GM12878 (cell line): ENCODE results near the gene IL10. TPM values are rescaled to one million over a fixed set of nuclear protein-coding genes. Genes with fewer than 3 reads are reported as not detected.

Experiments used
- ATAC-seq: fragments of 200-7000 bp; cut with Tn5 transposase; 3 replicates; pipeline ENCODE4 v1.9.1; 2020; ENCODE audit warnings: mild to moderate bottlenecking, moderate library complexity
- BruUV-seq: library from RNA; stranded (reverse); fragments of 400-500 nt; replicated peaks from 2 replicates; lab custom pipeline; 2021; lab: Mats Ljungman, UMichigan
- CTCF ChIA-PET: fragments of 300-600 bp; sonication (Branson Sonifier 250); formaldehyde crosslinking; extraction: SDS; loops from one replicate; lab custom pipeline; 2021; ENCODE audit warnings: inconsistent platforms; lab: Yijun Ruan, JAX
- POLR2A ChIA-PET: fragments of 350-600 bp; formaldehyde crosslinking; extraction: SDS; loops from one replicate; lab custom pipeline; 2021; ENCODE audit warnings: inconsistent platforms; lab: Charles Lee
- RAD21 ChIA-PET: fragments of 300-600 bp; sonication (Branson Sonifier 250); formaldehyde crosslinking; loops from one replicate; lab custom pipeline; 2023; ENCODE audit warnings: antibody characterized with exemption; ENCODE audit not compliant: unreplicated experiment; lab: Charles Lee
- SMC1A ChIA-PET: fragments of 300-600 bp; sonication (Branson Sonifier 250); formaldehyde crosslinking; loops from one replicate; lab custom pipeline; 2023; ENCODE audit not compliant: unreplicated experiment, uncharacterized antibody; lab: Charles Lee
- DNase-seq: peaks from one replicate; pipeline ENCODE4 v3.0.0-alpha.2; 2011; ENCODE audit warnings: low read depth, low spot score
- FAIRE-seq: peaks from 3 replicates; lab custom pipeline; 2011; peaks lifted over from hg19 to GRCh38; lab: Jason Lieb, UNC
- H2AFZ ChIP-seq: 2 replicates; pipeline ENCODE4 v1.6.0; 2011; ENCODE audit warnings: low read depth, low read length, control low read depth; ENCODE audit not compliant: control insufficient read depth
- H3K27ac ChIP-seq: 2 replicates; pipeline ENCODE4 v1.5.1; 2011; ENCODE audit warnings: control low read depth; ENCODE audit not compliant: control insufficient read depth, insufficient read depth
- H3K27me3 ChIP-seq, 2 experiments: replicated peaks in 1 of 2; 2 replicates each; pipeline versions ENCODE4 v1.6.0 to v1.6.1; 2011; ENCODE audit warnings: low read length in 1 of 2; ENCODE audit not compliant: control insufficient read depth in 2 of 2, insufficient read depth in 2 of 2
- H3K36me3 ChIP-seq, 2 experiments: 2 replicates each; pipeline ENCODE4 v1.5.1; 2011; ENCODE audit warnings: low read length in 1 of 2; ENCODE audit not compliant: control insufficient read depth in 2 of 2, insufficient read depth in 2 of 2
- H3K4me1 ChIP-seq: 2 replicates; pipeline ENCODE4 v1.6.1; 2011; ENCODE audit warnings: mild to moderate bottlenecking, low read length, moderate library complexity, mixed read lengths; ENCODE audit not compliant: control insufficient read depth, insufficient read depth
- H3K4me2 ChIP-seq: 2 replicates; pipeline ENCODE4 v1.6.0; 2011; ENCODE audit warnings: control low read depth; ENCODE audit not compliant: control insufficient read depth, insufficient read depth
- H3K4me3 ChIP-seq: fragments of 200-600 bp; sonication (generic); 2 replicates; pipeline ENCODE4 v1.5.1; 2016
- H3K79me2 ChIP-seq: 2 replicates; pipeline ENCODE4 v1.6.0; 2011; ENCODE audit warnings: low read length; ENCODE audit not compliant: control insufficient read depth, insufficient read depth
- H3K9ac ChIP-seq: 2 replicates; pipeline ENCODE4 v1.8.0; 2011; ENCODE audit warnings: low read length, control low read depth, mixed read lengths; ENCODE audit not compliant: control insufficient read depth, insufficient read depth
- H3K9me3 ChIP-seq: replicated peaks from 3 replicates; pipeline ENCODE4 v1.5.1; 2011; ENCODE audit warnings: mild to moderate bottlenecking, low read length; ENCODE audit not compliant: control insufficient read depth, insufficient read depth
- H4K20me1 ChIP-seq: 2 replicates; pipeline ENCODE4 v1.6.0; 2011; ENCODE audit not compliant: control insufficient read depth, insufficient read depth
- CEBPB ChIP-seq, 2 experiments: fragments of 150-350 bp in 1 of 2; IDR thresholded peaks; 2 replicates each; pipeline ENCODE4 v1.6.1; 2012 to 2014; ENCODE audit warnings: low read depth in 2 of 2, low read length in 2 of 2, borderline replicate concordance in 1 of 2, inconsistent platforms in 1 of 2
- CHD2 ChIP-seq: IDR thresholded peaks from 2 replicates; pipeline ENCODE4 v1.6.1; 2011; ENCODE audit warnings: low read depth, low read length, improper control_type of control experiment, borderline replicate concordance
- CREB1 ChIP-seq: IDR thresholded peaks from 2 replicates; pipeline ENCODE4 v1.6.1; 2012; ENCODE audit warnings: low read depth, mild to moderate bottlenecking, inconsistent platforms
- ETV6 ChIP-seq, 2 experiments: fragments of 450-650 bp in 1 of 2; IDR thresholded peaks in 1 of 2; conservative IDR thresholded peaks in 1 of 2; 2 replicates each; pipeline ENCODE4 v1.6.1; 2014; ENCODE audit warnings: antibody characterized with exemption in 1 of 2, borderline replicate concordance in 1 of 2, low read depth in 1 of 2, mild to moderate bottlenecking in 1 of 2, moderate library complexity in 1 of 2
- FOXM1 ChIP-seq: IDR thresholded peaks from 2 replicates; pipeline ENCODE4 v1.6.1; 2012; ENCODE audit warnings: low read depth, mild to moderate bottlenecking, inconsistent platforms, low read length, moderate library complexity
- HDAC2 ChIP-seq: fragments of 200-600 bp; sonication (generic); IDR thresholded peaks from 2 replicates; pipeline ENCODE4 v1.6.1; 2017
- IKZF2 ChIP-seq, 2 experiments: fragments of 450-650 bp; IDR thresholded peaks; 2 replicates each; pipeline ENCODE4 v1.6.1; 2017; ENCODE audit warnings: mild to moderate bottlenecking in 2 of 2, moderate library complexity in 2 of 2
- NFYA ChIP-seq: IDR thresholded peaks from 2 replicates; pipeline ENCODE4 v1.6.1; 2011; ENCODE audit warnings: low read depth, mild to moderate bottlenecking, low read length, improper control_type of control experiment, borderline replicate concordance
- PAX5 ChIP-seq: IDR thresholded peaks from 2 replicates; pipeline ENCODE4 v1.6.1; 2011; ENCODE audit warnings: low read depth, low read length, borderline replicate concordance
- RUNX3 ChIP-seq: IDR thresholded peaks from 2 replicates; pipeline ENCODE4 v1.6.1; 2012; ENCODE audit warnings: low read length, inconsistent platforms
- SMARCA5 ChIP-seq: fragments of 450-650 bp; IDR thresholded peaks from 2 replicates; pipeline ENCODE4 v1.6.1; 2017; ENCODE audit warnings: mild to moderate bottlenecking
- SMC3 ChIP-seq: IDR thresholded peaks from 2 replicates; pipeline ENCODE4 v1.6.1; 2011; ENCODE audit warnings: low read length, improper control_type of control experiment, borderline replicate concordance
- ZNF24 ChIP-seq: fragments of 450-650 bp; IDR thresholded peaks from 2 replicates; pipeline ENCODE4 v1.6.1; 2017; ENCODE audit warnings: antibody characterized with exemption, mild to moderate bottlenecking
- ZNF384 ChIP-seq: IDR thresholded peaks from 2 replicates; pipeline ENCODE4 v1.6.1; 2012; ENCODE audit warnings: low read depth, mild to moderate bottlenecking, low read length, improper control_type of control experiment, borderline replicate concordance
- WGBS: methylation state at CpG from one replicate; pipeline ENCODE4 v1.1.6; 2016; ENCODE audit warnings: low lambda C conversion rate; ENCODE audit not compliant: insufficient replicate concordance, insufficient coverage; ENCODE audit errors: missing lambda C conversion rate; 5-methylcytosine and 5-hydroxymethylcytosine counted together
- in situ Hi-C: fragments of 300-500 bp; cut with MboI; formaldehyde crosslinking; loops from 9 replicates; pipeline ENCODE4 v1.14.3; 2018; ENCODE audit warnings: mixed read lengths
- intact Hi-C: fragments of 100-400 bp; cut with micrococcal nuclease; formaldehyde crosslinking; loops from one replicate; pipeline ENCODE4 v1.14.2; 2022; ENCODE audit not compliant: unreplicated experiment
- polyA plus RNA-seq, 11 experiments: library from polyadenylated mRNA; depleted of rRNA in 4 of 11; unstranded in 6 of 11; stranded (reverse) in 5 of 11; fragments of >200 nt; fragmentation: Nextera tagmentation in 4 of 11; fragmentation: Illumina TruSeq in 1 of 11; extraction: Ambion mirVana in 4 of 11; extraction: Trizol in 1 of 11; gene quantifications; 1 replicate in 1 of 11; 2 replicates in 10 of 11; pipeline versions ENCODE4 v1.2.1 to v1.2.3, GENCODE V29; 2011 to 2016; ENCODE audit warnings: inconsistent platforms in 2 of 11, missing spikeins in 2 of 11, low read depth in 1 of 11
- total RNA-seq, 4 experiments: library from RNA; depleted of rRNA in 3 of 4; stranded (reverse); fragments of >200 nt in 3 of 4; fragmentation: Illumina TruSeq in 1 of 4; extraction: Trizol in 1 of 4; gene quantifications; 2 replicates each; pipeline versions ENCODE4 v1.2.1 to v1.2.3, GENCODE V29; 2013 to 2021
- TF ChIP-seq, protein P1 (sequence below), 3 experiments: IDR thresholded peaks in 2 of 3; conservative IDR thresholded peaks in 1 of 3; 2 replicates each; pipeline ENCODE4 v1.5.1; 2011; ENCODE audit warnings: low read depth in 3 of 3, low read length in 3 of 3, mild to moderate bottlenecking in 3 of 3, control low read depth in 2 of 3, moderate library complexity in 2 of 3, inconsistent platforms in 1 of 3, mixed read lengths in 1 of 3; ENCODE audit not compliant: control insufficient read depth in 2 of 3, insufficient read depth in 1 of 3; ENCODE audit errors: extremely low read depth in 1 of 3
- TF ChIP-seq, protein P2 (sequence below): IDR thresholded peaks from 2 replicates; pipeline ENCODE4 v1.6.1; 2012; ENCODE audit warnings: improper control_type of control experiment, low read depth, low read length; ENCODE audit not compliant: insufficient replicate concordance
- TF ChIP-seq, protein P3 (sequence below): IDR thresholded peaks from 2 replicates; pipeline ENCODE4 v1.6.1; 2012; ENCODE audit warnings: low read length, inconsistent platforms

IL10 gene
- total and polyA plus RNA-seq, 10 of the 15 experiments (the other 5 are each of a cell fraction or from before 2014, with no cell fraction given): 0.34 to 5.0 (median 1.1) TPM

DNA sequence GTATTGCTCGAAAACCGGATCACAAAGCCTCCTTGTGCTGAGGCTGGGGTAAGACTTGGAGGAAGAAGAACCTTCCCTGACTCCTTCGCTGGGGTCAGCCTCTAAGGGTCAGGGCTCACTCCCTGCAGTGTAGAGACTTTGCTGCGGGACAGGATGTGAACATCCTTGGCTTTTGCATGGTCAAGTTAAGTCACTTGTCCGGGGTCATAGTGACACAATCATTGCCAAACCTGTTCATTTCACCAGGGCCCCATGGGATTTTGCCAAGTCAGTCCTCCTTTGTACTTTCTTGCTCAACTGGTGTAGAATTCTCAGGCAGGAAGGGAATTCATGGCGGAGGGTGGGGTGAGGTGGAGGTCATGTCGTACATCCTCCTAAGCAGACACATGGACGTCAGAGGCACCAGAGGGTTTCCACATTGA is 24.7 kb upstream of the IL10 start:
- no peaks in the 10 kb centered on the region; the same call in 1 of the 2 replicates for H3K79me2 ChIP-seq
- no peaks in the 10 kb centered on the region for H3K9me3 ChIP-seq
- FAIRE-seq (no peak), DNase-seq (no peak), ATAC-seq (no peak)
- ChIA-PET CTCF (interaction anchor here (0.9 to 18.5 kb wide), 4 partner anchors 26 to 87 kb away, joined by 3 to 805 read pairs (median 152); partner anchors contain the start of genes IL10 and IL19), POLR2A (no interaction called here), SMC1A (interaction anchor here (3.6 to 14.0 kb wide), 2 partner anchors 11 to 26 kb away, joined by 13 to 319 read pairs; partner anchors contain the start of genes IL10 and IL19), RAD21 (interaction anchor here (0.6 to 14.8 kb wide), 2 partner anchors 27 to 81 kb away, joined by 3 to 225 read pairs; partner anchors contain the start of genes IL10 and IL19)
- no peak overlapping the region for H3K27ac ChIP-seq
- no peaks in the 10 kb centered on the region for H3K27me3 ChIP-seq
- H3K36me3 ChIP-seq: no peaks in the 10 kb centered on the region
- no TSS peak for BruUV-seq
- H3K9ac ChIP-seq: no peak overlapping the region
- intact Hi-C loops: no loop called here
- WGBS: 85% methylated on average over 8 of the region's 8 CpGs
- in situ Hi-C loops: no loop called here
- H4K20me1 ChIP-seq: no peaks in the 10 kb centered on the region
- H2AFZ ChIP-seq: no peak overlapping the region
- H3K4me1 ChIP-seq: peaks cover 33% of the 10 kb centered on the region
- no peak overlapping the region for H3K4me3 ChIP-seq
- H3K4me2 ChIP-seq: no peak overlapping the region
- no peak for TF ChIP-seq CREB1
- TF ChIP-seq SMARCA5: no peak
- no peak for TF ChIP-seq HDAC2
- TF ChIP-seq PAX5: no peak
- TF ChIP-seq ZNF384: no peak
- no peak for TF ChIP-seq NFYA
- no peak for TF ChIP-seq IKZF2 (IDR thresholded peaks at IDR 0.05)
- TF ChIP-seq, protein P1, sequence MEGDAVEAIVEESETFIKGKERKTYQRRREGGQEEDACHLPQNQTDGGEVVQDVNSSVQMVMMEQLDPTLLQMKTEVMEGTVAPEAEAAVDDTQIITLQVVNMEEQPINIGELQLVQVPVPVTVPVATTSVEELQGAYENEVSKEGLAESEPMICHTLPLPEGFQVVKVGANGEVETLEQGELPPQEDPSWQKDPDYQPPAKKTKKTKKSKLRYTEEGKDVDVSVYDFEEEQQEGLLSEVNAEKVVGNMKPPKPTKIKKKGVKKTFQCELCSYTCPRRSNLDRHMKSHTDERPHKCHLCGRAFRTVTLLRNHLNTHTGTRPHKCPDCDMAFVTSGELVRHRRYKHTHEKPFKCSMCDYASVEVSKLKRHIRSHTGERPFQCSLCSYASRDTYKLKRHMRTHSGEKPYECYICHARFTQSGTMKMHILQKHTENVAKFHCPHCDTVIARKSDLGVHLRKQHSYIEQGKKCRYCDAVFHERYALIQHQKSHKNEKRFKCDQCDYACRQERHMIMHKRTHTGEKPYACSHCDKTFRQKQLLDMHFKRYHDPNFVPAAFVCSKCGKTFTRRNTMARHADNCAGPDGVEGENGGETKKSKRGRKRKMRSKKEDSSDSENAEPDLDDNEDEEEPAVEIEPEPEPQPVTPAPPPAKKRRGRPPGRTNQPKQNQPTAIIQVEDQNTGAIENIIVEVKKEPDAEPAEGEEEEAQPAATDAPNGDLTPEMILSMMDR (IDR thresholded peaks at IDR 0.05 in 2 of 3, conservative IDR thresholded peaks at IDR 0.05 in 1 of 3; ENCODE audit: control insufficient read depth in 2 of 3, extremely low read depth in 1 of 3, insufficient read depth in 1 of 3, low read depth in 3 of 3, low read length in 3 of 3): no peak
- no peak for TF ChIP-seq SMC3
- no peak for TF ChIP-seq ZNF24
- TF ChIP-seq, protein P2, sequence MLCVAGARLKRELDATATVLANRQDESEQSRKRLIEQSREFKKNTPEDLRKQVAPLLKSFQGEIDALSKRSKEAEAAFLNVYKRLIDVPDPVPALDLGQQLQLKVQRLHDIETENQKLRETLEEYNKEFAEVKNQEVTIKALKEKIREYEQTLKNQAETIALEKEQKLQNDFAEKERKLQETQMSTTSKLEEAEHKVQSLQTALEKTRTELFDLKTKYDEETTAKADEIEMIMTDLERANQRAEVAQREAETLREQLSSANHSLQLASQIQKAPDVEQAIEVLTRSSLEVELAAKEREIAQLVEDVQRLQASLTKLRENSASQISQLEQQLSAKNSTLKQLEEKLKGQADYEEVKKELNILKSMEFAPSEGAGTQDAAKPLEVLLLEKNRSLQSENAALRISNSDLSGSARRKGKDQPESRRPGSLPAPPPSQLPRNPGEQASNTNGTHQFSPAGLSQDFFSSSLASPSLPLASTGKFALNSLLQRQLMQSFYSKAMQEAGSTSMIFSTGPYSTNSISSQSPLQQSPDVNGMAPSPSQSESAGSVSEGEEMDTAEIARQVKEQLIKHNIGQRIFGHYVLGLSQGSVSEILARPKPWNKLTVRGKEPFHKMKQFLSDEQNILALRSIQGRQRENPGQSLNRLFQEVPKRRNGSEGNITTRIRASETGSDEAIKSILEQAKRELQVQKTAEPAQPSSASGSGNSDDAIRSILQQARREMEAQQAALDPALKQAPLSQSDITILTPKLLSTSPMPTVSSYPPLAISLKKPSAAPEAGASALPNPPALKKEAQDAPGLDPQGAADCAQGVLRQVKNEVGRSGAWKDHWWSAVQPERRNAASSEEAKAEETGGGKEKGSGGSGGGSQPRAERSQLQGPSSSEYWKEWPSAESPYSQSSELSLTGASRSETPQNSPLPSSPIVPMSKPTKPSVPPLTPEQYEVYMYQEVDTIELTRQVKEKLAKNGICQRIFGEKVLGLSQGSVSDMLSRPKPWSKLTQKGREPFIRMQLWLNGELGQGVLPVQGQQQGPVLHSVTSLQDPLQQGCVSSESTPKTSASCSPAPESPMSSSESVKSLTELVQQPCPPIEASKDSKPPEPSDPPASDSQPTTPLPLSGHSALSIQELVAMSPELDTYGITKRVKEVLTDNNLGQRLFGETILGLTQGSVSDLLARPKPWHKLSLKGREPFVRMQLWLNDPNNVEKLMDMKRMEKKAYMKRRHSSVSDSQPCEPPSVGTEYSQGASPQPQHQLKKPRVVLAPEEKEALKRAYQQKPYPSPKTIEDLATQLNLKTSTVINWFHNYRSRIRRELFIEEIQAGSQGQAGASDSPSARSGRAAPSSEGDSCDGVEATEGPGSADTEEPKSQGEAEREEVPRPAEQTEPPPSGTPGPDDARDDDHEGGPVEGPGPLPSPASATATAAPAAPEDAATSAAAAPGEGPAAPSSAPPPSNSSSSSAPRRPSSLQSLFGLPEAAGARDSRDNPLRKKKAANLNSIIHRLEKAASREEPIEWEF: no peak
- no peak for TF ChIP-seq FOXM1
- no peak for TF ChIP-seq ETV6 (conservative IDR thresholded peaks at IDR 0.05 in 1 of 2, IDR thresholded peaks at IDR 0.05 in 1 of 2; ENCODE audit: borderline replicate concordance in 1 of 2, low read depth in 1 of 2)
- TF ChIP-seq CEBPB (IDR thresholded peaks at IDR 0.05; ENCODE audit: borderline replicate concordance in 1 of 2, low read depth in 2 of 2, low read length in 2 of 2): no peak
- no peak for TF ChIP-seq CHD2
- TF ChIP-seq RUNX3: no peak
- TF ChIP-seq, protein P3, sequence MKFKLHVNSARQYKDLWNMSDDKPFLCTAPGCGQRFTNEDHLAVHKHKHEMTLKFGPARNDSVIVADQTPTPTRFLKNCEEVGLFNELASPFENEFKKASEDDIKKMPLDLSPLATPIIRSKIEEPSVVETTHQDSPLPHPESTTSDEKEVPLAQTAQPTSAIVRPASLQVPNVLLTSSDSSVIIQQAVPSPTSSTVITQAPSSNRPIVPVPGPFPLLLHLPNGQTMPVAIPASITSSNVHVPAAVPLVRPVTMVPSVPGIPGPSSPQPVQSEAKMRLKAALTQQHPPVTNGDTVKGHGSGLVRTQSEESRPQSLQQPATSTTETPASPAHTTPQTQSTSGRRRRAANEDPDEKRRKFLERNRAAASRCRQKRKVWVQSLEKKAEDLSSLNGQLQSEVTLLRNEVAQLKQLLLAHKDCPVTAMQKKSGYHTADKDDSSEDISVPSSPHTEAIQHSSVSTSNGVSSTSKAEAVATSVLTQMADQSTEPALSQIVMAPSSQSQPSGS: no peak
